ENCODE measurements around the gene COL6A3. TPM values are rescaled to one million over a fixed set of nuclear protein-coding genes. Genes with fewer than 3 reads are reported as not detected.
A peak's percentile ranks its signal among the peaks of the same experiment; 100 is the strongest.

The COL6A3 gene
- total RNA-seq, 1 experiment from 2014 or later, result 0.86 TPM

DNA sequence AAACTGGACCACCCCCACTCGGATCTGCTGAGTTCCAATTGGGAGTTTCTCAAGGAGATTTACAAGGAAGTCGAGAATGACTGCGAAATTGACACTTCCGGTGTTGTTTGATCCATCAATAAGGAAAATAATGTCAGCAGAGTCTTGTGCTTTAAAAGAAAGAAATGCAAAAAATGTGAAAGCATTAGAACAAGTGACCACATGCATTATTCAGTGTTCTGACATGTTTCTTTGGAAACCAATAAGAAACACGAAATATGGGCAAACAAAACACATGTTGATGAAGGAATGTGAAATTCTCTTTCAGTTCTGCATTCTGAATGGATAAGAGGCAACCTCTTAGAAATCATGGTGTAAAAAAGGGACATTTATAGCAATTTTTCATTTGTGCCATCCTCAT, 25.9 kb downstream of the COL6A3 start:
- intact Hi-C loops (cut with micrococcal nuclease; ENCODE audit: unreplicated experiment), result no loop called here
- Histone ChIP-seq H3K27ac (ENCODE audit: low read depth, low read length, poor library complexity, severe bottlenecking) (no peak overlapping the region), H3K36me3 (ENCODE audit: insufficient read depth, low read length, poor library complexity, severe bottlenecking) (no peaks in the 10 kb centered on the region), H3K4me1 (ENCODE audit: insufficient read depth, low read length, poor library complexity, severe bottlenecking) (no peaks in the 10 kb centered on the region), H3K9me3 (ENCODE audit: low read depth, low read length, poor library complexity, severe bottlenecking) (no peaks in the 10 kb centered on the region), H3K27me3 (replicated peaks; ENCODE audit: insufficient read depth, low read depth, low read length, poor library complexity) (no peaks in the 10 kb centered on the region), H3K4me3 (ENCODE audit: low read depth, low read length, poor library complexity, severe bottlenecking) (no peak overlapping the region)
- TF ChIP-seq, protein P1, sequence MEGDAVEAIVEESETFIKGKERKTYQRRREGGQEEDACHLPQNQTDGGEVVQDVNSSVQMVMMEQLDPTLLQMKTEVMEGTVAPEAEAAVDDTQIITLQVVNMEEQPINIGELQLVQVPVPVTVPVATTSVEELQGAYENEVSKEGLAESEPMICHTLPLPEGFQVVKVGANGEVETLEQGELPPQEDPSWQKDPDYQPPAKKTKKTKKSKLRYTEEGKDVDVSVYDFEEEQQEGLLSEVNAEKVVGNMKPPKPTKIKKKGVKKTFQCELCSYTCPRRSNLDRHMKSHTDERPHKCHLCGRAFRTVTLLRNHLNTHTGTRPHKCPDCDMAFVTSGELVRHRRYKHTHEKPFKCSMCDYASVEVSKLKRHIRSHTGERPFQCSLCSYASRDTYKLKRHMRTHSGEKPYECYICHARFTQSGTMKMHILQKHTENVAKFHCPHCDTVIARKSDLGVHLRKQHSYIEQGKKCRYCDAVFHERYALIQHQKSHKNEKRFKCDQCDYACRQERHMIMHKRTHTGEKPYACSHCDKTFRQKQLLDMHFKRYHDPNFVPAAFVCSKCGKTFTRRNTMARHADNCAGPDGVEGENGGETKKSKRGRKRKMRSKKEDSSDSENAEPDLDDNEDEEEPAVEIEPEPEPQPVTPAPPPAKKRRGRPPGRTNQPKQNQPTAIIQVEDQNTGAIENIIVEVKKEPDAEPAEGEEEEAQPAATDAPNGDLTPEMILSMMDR (conservative IDR thresholded peaks at IDR 0.05; ENCODE audit: low read depth, low read length), result no peak
- no peak for TF ChIP-seq EZH2 (IDR thresholded peaks at IDR 0.05; ENCODE audit: borderline replicate concordance, low read depth, low read length, poor library complexity, severe bottlenecking)
- ChIA-PET POLR2A (ENCODE audit: low non-redundant PET) (no interaction called here), CTCF (no interaction called here)
- peak; percentile 13 for DNase-seq (ENCODE audit: low spot score)
- no TSS peak for BruUV-seq (replicated peaks)

DNA sequence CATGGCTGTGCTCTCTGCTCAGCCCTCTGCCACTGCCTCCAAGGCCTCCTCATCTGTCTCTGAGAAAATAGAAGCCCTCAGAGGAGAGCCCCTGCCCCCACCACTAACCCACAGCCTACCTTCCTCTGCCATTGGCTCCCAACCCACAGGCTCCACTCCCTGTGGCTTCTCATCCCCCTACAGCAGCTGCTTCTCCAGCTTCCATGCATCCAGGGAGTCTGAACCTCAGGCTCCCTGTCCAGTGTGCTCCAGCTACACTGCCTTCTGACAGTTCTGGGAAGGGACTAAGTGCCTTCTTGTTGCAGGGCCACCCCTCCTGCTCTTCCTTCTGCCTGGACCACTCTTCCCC, 29.3 kb downstream of the COL6A3 start:
- CTCF ChIA-PET, result no interaction called here

DNA sequence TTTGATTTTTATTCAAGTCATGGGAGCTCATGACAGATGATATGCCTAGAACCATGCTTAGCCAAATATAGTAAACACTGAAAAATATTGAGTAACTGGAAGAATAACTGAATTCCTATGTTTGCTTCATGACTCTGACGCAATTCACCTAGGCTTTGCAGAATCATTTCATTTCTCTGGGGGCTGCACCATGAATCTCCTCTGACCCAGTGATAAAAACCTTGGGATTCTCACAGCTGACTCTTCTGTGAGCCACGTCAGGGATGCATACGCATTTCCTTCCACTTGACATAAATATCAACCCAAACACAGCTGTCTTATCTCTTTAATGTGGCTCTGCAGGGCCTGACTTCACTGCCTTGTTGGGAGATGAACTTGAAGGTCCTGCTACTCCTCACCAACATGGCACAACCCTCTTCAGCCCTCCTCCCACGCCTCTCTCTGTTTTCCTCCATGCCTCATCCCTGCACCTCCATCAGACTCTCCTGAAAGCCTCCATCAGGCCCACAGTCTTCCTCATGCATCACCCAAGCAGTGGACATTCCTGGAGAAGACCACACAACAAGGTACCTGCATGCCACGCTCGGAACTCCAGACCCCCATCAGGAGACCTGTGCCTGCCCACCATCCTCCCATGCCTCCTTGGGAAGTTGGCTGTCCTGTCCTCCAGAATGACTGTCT, 29.8 kb downstream of the COL6A3 start:
- Histone ChIP-seq H3K27me3 (replicated peaks; ENCODE audit: insufficient read depth, low read depth, low read length, poor library complexity) (peaks cover 15% of the 10 kb centered on the region), H3K4me1 (ENCODE audit: insufficient read depth, low read length, poor library complexity, severe bottlenecking) (no peaks in the 10 kb centered on the region), H3K4me3 (ENCODE audit: low read depth, low read length, poor library complexity, severe bottlenecking) (no peak overlapping the region), H3K27ac (ENCODE audit: low read depth, low read length, poor library complexity, severe bottlenecking) (no peak overlapping the region), H3K36me3 (ENCODE audit: insufficient read depth, low read length, poor library complexity, severe bottlenecking) (no peaks in the 10 kb centered on the region), H3K9me3 (ENCODE audit: low read depth, low read length, poor library complexity, severe bottlenecking) (no peaks in the 10 kb centered on the region)
- TF ChIP-seq, protein P1 (conservative IDR thresholded peaks at IDR 0.05; ENCODE audit: low read depth, low read length), result no peak
- no peak for TF ChIP-seq EZH2 (IDR thresholded peaks at IDR 0.05; ENCODE audit: borderline replicate concordance, low read depth, low read length, poor library complexity, severe bottlenecking)
- intact Hi-C loops (cut with micrococcal nuclease; ENCODE audit: unreplicated experiment), result no loop called here
- ChIA-PET CTCF (no interaction called here), POLR2A (ENCODE audit: low non-redundant PET) (no interaction called here)
- no TSS peak for BruUV-seq (replicated peaks)
- DNase-seq (ENCODE audit: low spot score), result no peak

More for the DNA sequence above, 29.3 kb downstream of the COL6A3 start:
- TF ChIP-seq EZH2 (IDR thresholded peaks at IDR 0.05; ENCODE audit: borderline replicate concordance, low read depth, low read length, poor library complexity, severe bottlenecking), result no peak
- TF ChIP-seq, protein P1 (conservative IDR thresholded peaks at IDR 0.05; ENCODE audit: low read depth, low read length), result no peak
- POLR2A ChIA-PET (ENCODE audit: low non-redundant PET), result no interaction called here
- H3K27ac ChIP-seq (ENCODE audit: low read depth, low read length, poor library complexity, severe bottlenecking), result no peak overlapping the region
- intact Hi-C loops (cut with micrococcal nuclease; ENCODE audit: unreplicated experiment), result no loop called here
- DNase-seq (ENCODE audit: low spot score), result no peak
- peaks cover 10% of the 10 kb centered on the region for H3K27me3 ChIP-seq (replicated peaks; ENCODE audit: insufficient read depth, low read depth, low read length, poor library complexity)
- H3K4me1 ChIP-seq (ENCODE audit: insufficient read depth, low read length, poor library complexity, severe bottlenecking), result no peaks in the 10 kb centered on the region
- no TSS peak for BruUV-seq (replicated peaks)
- H3K4me3 ChIP-seq (ENCODE audit: low read depth, low read length, poor library complexity, severe bottlenecking), result no peak overlapping the region
- no peaks in the 10 kb centered on the region for H3K36me3 ChIP-seq (ENCODE audit: insufficient read depth, low read length, poor library complexity, severe bottlenecking)
- H3K9me3 ChIP-seq (ENCODE audit: low read depth, low read length, poor library complexity, severe bottlenecking), result no peaks in the 10 kb centered on the region

Measured in A673 (cell line).